ENCODE measurements around the gene BICRA.

- TF ChIP-seq POLR2AphosphoS5 (IDR thresholded peaks at IDR 0.05) (no peak), POLR2A (IDR thresholded peaks at IDR 0.05) (no peak)
- TF ChIP-seq, protein P1, sequence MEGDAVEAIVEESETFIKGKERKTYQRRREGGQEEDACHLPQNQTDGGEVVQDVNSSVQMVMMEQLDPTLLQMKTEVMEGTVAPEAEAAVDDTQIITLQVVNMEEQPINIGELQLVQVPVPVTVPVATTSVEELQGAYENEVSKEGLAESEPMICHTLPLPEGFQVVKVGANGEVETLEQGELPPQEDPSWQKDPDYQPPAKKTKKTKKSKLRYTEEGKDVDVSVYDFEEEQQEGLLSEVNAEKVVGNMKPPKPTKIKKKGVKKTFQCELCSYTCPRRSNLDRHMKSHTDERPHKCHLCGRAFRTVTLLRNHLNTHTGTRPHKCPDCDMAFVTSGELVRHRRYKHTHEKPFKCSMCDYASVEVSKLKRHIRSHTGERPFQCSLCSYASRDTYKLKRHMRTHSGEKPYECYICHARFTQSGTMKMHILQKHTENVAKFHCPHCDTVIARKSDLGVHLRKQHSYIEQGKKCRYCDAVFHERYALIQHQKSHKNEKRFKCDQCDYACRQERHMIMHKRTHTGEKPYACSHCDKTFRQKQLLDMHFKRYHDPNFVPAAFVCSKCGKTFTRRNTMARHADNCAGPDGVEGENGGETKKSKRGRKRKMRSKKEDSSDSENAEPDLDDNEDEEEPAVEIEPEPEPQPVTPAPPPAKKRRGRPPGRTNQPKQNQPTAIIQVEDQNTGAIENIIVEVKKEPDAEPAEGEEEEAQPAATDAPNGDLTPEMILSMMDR (IDR thresholded peaks at IDR 0.05): no peak
Observed at GRCh38 chr19:47637550-47637949, 28.6 kb downstream of the BICRA start.
